GM21528 (cell line): ENCODE results near the gene CALY.

Source experiments
- ATAC-seq: cut with Tn5 transposase; IDR thresholded peaks from one replicate; pipeline ENCODE4 v1.9.1; 2021; ENCODE audit warnings: mild to moderate bottlenecking, moderate library complexity; ENCODE audit not compliant: unreplicated experiment, low FRiP score

Gene CALY

GRCh38 chr10:133314911-133315310 is 21.8 kb downstream of the CALY start:
- no peak for ATAC-seq

DNA sequence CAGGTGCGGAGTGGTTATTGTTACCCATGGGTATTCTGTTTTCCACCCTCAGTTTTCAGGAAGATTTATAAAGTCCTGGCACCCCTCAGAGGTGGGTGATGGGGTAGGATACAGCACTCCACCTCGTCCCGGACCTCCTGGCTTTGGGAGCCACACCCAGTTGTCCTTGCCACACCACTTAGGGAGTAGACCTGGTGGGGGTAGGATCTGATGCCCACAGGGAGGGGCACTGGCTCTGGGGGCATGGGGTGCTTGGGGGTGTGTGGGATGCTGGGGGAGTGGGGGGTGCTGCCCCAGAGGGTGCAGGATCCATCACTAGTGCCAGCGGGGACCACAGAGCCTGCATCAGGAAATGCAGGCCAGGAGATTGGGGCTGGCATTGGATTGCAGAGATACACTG is 23.5 kb downstream of the CALY start:
- no peak for ATAC-seq

DNA sequence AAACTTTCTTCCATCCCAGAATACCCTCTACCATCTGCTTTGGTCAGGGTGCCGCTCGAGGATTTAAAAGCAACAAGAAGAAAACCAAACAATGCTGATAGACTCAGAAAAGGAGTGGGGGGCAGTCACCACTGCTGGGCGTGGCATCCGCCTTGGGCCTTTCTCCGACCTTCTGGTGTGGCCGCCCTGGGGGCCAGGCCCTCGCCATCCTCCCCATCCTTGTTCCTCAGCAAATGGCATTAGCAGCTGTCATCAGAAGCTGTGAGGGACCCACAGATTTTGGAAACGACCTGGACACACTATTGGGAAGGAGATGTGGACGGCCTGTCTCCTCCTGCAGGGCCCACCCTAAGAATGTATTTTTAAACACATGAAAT is 23.9 kb downstream of the CALY start:
- ATAC-seq: no peak

GRCh38 chr10:133312016-133312768 is 24.5 kb downstream of the CALY start:
- no peak for ATAC-seq

DNA sequence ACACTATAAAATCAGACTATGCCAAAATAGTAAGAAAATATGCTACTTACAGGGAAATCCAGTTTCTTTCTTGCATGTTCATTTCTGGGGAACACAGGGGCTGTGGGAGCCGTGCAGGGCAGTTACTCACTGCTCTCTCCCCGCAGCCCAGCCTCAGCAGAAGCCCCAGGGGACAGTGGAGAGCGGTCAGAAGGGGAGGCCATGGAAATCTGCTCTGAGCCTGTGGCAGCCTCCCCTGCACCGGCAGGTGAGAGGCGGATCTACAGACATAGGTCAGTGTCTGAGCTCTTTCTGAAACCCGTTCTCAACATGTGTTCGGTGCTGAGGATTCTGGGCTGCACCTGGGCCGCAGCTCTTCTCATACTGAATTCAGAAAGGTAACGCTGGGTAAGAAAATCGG is 25.1 kb downstream of the CALY start:
- no peak for ATAC-seq

DNA sequence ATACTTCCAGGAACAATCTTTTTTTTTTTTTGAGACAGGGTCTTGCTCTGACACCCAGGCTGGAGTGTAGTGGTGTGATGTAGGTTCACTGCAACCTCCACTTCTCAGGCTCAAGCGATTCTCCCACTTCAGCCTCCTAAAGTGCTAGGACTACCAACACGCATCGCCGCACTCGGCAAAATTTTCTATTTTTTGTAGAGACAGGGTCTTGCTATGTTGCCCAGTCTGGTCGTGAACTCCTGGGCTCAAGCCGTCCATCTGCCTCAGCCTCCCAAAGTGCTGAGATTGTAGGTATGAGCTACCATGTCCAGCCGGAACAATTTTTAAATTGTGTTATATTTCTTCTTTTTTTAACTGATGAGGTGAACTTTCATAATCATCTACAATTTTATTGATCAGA is 25.9 kb downstream of the CALY start:
- ATAC-seq: no peak

- no peak for ATAC-seq
These were observed 26.3 kb downstream of the CALY start for GRCh38 chr10:133310399-133310755.

DNA sequence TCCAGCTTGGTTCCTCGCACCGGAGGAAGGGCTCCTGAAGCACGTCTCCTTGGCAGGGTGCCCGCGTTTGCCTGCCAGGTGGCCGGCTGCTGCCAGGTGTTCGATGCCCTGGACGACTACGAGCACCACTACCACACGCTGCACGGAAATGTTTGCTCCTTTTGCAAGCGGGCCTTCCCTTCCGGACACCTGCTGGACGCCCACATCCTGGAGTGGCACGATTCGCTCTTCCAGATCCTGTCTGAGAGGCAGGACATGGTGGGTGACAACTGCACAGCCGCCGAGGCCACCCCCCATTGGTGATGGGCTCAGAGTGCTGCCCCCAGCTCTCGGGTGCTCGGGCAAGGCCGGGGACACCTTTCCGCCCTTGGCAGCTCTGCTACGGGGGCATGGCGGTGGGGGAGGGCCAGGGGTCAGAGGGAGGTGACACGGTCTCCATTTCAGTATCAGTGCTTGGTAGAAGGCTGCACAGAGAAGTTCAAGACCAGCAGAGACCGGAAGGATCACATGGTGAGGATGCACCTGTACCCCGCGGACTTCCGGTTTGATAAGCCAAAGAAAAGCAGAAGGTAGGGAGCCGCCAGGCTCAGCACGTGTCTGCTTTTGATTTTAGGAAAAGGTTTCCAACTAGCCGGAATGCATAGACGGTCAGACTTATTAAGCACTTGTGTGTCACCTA is 26.8 kb downstream of the CALY start:
- ATAC-seq: no peak

DNA sequence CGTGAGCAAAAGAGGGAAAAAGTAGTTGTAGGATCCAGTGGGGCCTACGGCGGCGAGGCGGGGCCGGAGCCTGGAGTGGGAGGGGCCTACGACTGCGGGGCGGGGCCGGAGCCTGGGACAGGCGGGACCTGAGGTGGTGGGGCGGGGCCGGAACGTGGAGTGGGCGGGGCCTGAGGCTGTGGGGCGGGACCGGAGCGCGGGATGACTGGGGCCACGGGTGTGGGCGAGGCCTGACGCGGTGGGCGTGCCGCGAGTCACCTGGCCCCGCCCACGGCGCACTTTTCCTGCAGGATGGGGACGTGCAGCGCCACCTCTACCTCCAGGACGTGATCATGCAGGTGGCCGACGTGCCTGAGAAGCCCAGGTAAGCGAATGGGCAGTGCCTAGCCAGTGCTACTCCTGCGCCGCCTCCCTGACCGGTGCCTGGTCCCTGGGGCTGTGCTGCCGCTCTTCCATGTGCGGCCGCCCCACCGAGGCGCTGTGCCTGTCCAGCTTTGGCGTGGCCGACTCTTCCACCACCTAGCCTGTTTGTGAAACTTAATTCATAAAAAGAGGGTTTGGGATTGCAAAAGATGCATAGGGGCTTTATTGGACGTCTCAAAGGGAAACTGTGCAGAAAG is 27.5 kb downstream of the CALY start:
- peak; percentile 70 for ATAC-seq

DNA sequence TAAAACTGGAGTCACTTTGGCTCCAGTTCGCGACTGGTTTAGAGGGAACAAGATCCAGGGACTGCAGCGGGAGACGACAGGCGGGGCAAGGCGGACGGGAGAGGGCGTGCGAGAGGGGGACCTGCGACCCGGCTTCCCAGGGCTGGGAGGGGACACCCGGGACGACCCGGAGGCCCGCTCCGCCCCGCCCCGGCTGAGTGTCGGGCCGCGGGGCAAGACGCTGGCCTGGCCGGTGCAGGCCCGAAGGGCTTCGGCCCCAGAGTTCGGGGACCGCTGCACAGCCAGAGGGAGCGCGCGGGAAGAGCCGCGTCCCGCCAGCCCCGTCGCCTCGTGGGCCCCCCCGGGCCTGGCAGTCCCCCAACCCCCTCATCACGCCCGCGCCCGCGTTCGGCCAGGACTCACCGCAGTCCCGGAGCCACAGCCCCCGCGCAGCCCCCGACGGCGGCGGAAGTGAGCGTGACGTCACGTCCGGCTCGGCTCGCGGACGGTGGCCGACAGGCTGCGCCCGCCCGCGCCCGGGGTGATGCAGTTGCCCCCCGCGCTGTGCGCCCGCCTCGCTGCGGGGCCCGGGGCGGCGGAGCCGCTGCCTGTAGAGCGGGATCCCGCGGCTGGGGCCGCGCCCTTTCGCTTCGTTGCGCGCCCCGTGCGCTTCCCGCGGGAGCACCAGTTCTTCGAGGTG is 28.1 kb downstream of the CALY start, which contains the start of the genes TUBGCP2 and ZNF511:
TSS of gene TUBGCP2 (minus strand) at position 452 of the 679 bp plus-strand sequence. CDS start 5,931 bp downstream, outside the sequence.
TSS of gene ZNF511 (plus strand) at position 494 of the 679 bp plus-strand sequence. CDS start at position 524, 30 bp downstream.
- peak; percentile 84 for ATAC-seq

- ATAC-seq: peak; percentile 39
These were observed 28.8 kb downstream of the CALY start for GRCh38 chr10:133307776-133308420.

DNA sequence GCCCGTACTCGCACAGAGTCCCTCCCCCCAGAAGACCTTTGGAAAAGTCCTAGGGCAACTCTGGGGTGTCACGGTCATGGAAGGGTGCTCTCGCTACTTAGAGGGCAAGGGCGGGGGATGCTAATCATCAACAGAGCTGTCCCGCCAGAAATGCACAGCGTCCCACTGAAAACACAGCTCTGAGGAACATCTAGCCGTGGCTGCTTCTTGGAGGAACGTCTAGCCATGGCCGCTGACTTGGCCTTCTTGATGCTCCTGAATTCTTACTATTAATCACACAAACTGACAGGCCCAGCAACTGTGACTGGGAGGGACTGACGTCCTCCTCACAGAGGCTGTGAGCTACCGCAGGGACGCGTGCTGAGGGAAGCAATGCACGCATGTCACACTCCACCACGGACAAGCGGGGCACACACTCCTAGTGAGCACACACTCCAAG is 29.7 kb downstream of the CALY start:
- ATAC-seq: no peak

- no peak for ATAC-seq
These were observed 30.6 kb downstream of the CALY start for GRCh38 chr10:133306097-133306476.

- ATAC-seq: no peak
These were observed 33.5 kb downstream of the CALY start for GRCh38 chr10:133303206-133303605.

- ATAC-seq: no peak
These were observed 34.5 kb downstream of the CALY start for GRCh38 chr10:133302230-133302629.

- no peak for ATAC-seq
These were observed 37.0 kb downstream of the CALY start for GRCh38 chr10:133299738-133300137.

GRCh38 chr10:133299224-133299623 is 37.5 kb downstream of the CALY start:
- no peak for ATAC-seq

- ATAC-seq: no peak
These were observed 38.2 kb downstream of the CALY start for GRCh38 chr10:133298466-133298865.

DNA sequence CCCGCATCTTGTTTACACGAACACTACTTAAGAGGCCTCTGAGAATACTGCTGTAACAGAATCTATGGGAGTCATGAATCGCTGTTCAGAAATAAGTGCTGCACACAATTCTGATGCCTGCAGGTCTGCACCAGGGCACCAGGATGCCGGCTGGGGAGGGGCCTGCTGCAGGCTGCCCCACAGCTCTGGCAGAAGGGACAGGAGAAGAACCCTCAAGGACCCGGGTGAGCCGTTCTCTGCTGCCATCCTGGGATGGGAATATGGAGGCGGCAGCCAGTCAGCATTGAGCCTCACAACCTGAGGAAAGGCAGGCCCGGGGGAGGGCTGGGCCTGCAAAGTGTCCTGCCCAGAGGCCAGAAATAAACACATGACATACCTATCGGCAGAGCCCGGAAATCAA is 39.2 kb downstream of the CALY start:
- no peak for ATAC-seq
